HG02973 (cell line): ENCODE data around the gene ACSM2A.
A peak's percentile ranks its signal among the peaks of the same experiment; 100 is the strongest.
"Not testable (repeated sequence)": the region's sequence is repeated elsewhere in the genome, so short reads cannot be mapped to it uniquely, and the experiment has no call there.

Experiments used
- ATAC-seq: cut with Tn5 transposase; IDR thresholded peaks from one replicate; pipeline ENCODE4 v1.9.1; 2021; ENCODE audit warnings: moderate library complexity; ENCODE audit not compliant: unreplicated experiment

Gene ACSM2A, protein sequence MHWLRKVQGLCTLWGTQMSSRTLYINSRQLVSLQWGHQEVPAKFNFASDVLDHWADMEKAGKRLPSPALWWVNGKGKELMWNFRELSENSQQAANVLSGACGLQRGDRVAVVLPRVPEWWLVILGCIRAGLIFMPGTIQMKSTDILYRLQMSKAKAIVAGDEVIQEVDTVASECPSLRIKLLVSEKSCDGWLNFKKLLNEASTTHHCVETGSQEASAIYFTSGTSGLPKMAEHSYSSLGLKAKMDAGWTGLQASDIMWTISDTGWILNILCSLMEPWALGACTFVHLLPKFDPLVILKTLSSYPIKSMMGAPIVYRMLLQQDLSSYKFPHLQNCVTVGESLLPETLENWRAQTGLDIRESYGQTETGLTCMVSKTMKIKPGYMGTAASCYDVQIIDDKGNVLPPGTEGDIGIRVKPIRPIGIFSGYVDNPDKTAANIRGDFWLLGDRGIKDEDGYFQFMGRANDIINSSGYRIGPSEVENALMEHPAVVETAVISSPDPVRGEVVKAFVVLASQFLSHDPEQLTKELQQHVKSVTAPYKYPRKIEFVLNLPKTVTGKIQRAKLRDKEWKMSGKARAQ

GRCh38 chr16:20451364-20451763 lies at the start of gene ACSM2A:
TSS of gene ACSM2A (plus strand) at chr16:20451521. CDS start at chr16:20460115, 8,594 bp downstream.
- not testable (repeated sequence) for ATAC-seq

- ATAC-seq = no peak
Measured at GRCh38 chr16:20402651-20403050, 48.7 kb upstream of the ACSM2A start.

GRCh38 chr16:20404637-20405036 lies 46.7 kb upstream of the ACSM2A start, which contains the start of gene PDILT:
TSS of gene PDILT (minus strand) at chr16:20404737. CDS start at chr16:20399300, 5,437 bp downstream.
- ATAC-seq = no peak

- peak; percentile 38 for ATAC-seq
Measured at GRCh38 chr16:20409398-20410120, 41.8 kb upstream of the ACSM2A start, which contains the start of gene ACSM5. TSS of gene ACSM5 (plus strand) at chr16:20409534. CDS start at chr16:20411485, 1,951 bp downstream.

- peak; percentile 58 for ATAC-seq
Measured at GRCh38 chr16:20410121-20410723, 41.1 kb upstream of the ACSM2A start.

DNA sequence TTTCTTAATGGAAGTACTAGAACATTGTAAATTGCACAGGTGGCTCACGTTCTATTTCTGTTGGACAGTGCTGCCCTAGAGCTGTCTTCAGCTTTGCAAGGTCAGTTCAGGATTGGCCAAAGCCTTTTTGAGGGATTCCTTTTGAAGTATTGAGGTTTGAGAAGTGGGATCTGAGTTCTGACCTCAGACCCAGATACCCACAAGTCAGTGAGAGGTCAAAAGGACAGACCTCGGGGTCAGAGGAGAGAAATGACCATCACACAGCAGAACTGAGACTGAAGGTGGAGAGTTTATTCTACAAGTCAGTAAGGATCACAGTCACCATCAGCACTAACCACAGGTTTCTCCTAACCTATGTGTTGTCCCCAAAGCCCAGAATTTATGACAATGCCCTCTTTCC lies 40.3 kb upstream of the ACSM2A start:
- no peak for ATAC-seq

GRCh38 chr16:20415541-20415940 lies 35.8 kb upstream of the ACSM2A start:
- no peak for ATAC-seq

DNA sequence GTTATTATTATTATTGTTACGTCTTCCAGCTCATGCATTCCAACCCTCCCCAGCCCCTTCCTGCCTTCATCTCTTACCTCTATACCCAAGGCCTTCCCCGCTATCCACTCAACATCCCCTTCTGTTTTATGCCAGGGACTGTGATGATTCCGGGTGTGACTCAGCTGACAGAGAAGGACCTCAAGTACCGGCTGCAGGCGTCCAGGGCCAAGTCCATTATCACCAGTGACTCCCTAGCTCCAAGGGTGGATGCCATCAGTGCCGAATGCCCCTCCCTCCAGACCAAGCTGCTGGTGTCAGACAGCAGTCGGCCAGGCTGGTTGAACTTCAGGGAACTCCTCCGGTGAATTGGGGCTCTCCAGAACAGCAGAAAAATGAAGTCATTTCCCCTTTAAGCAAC lies 32.2 kb upstream of the ACSM2A start:
- ATAC-seq = not testable (repeated sequence)

GRCh38 chr16:20421748-20422147 lies 29.6 kb upstream of the ACSM2A start:
- ATAC-seq = not testable (repeated sequence)

DNA sequence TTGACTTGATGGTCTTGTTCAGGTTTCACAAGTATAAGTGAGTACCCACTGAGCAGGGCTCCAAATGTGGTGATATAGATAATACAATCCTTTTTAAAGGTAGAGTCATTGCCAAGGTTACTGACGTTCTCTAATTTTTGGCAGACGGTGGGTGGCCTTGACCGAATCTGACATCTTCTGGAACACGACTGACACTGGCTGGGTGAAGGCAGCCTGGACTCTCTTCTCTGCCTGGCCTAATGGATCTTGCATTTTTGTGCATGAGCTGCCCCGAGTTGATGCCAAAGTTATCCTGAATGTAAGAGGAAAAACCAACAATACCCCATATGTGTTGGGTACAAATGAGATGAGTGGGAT lies 27.6 kb upstream of the ACSM2A start:
- not testable (repeated sequence) for ATAC-seq

GRCh38 chr16:20424129-20424866 lies 27.0 kb upstream of the ACSM2A start:
- no peak for ATAC-seq

DNA sequence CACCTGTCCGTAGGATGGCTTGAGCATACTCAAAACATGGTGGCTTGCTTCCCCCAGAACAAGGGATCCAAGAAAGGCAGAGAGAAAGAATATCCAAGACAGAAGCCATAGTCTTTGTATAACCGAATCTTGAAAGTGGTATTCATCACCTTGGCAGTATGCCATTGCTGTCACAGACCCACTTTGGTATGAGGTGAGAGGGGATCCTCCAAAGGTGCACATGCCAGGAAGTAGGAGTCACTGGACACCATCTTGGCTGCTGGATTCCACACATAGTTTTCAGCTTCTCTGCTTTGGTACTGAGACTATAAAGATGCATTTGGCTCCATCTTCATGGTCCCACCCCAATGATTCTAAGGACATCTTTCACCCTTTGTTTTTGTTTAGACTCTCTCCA lies 23.9 kb upstream of the ACSM2A start:
- ATAC-seq = not testable (repeated sequence)

GRCh38 chr16:20429499-20429898 lies 21.8 kb upstream of the ACSM2A start:
- ATAC-seq = not testable (repeated sequence)

GRCh38 chr16:20430480-20430879 lies 20.8 kb upstream of the ACSM2A start:
- not testable (repeated sequence) for ATAC-seq

DNA sequence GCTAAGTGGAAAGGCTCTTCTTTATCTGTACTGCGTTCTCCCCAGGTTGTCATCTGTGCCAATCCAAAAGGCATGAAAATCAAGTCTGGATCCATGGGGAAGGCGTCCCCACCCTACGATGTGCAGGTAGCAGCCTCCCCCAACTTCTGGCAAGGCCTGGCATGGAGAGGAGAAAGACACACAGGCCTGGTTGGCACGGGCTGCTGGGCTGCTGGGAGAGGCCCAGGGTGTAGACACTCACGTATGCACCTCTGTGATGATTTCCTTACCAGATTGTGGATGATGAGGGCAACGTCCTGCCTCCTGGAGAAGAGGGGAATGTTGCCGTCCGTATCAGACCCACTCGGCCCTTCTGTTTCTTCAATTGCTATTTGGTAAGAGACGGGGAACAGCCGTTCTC lies 20.4 kb upstream of the ACSM2A start:
- ATAC-seq = no peak

DNA sequence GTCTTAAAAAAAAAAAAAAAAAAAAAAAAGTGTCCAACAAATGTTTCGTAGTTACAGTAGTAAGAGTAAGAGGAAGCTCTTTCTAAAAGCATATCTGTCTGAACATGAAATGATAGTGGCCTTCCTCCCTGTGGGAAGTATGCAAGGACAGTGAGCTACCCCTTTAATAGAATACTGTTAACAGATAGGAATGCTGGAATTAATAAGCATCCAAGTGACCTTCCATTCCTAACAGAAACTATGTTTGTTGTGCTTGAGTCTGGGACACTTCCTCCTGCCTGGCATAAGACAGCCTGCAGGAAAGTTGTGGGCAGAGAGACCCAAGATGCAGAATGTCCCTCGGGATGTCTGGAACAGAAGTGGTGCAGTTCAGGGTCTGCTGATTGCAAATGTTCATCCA lies 12.4 kb upstream of the ACSM2A start:
- not testable (repeated sequence) for ATAC-seq

DNA sequence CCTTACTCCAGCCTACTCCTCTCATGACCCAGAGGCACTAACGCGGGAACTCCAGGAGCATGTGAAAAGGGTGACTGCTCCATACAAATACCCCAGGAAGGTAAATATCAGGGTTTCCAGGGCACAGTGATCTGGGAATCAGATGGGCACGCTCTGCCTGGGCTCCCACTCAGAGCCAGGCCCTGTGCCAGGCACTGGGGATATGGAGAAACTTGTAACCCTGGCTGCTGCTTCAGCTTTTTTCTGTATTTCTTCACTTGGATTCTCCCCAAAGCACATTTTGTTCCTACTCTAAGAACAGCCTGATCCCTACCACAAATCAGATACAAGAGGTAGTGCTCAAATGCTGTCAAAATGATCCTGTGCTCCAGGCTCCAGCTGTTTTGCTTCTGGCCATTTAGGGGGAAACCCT lies 11.5 kb upstream of the ACSM2A start:
- not testable (repeated sequence) for ATAC-seq

- not testable (repeated sequence) for ATAC-seq
Measured at GRCh38 chr16:20440731-20441130, 10.6 kb upstream of the ACSM2A start.

GRCh38 chr16:20441191-20441590 lies 10.1 kb upstream of the ACSM2A start:
- ATAC-seq = no peak

GRCh38 chr16:20441859-20442258 lies 9.5 kb upstream of the ACSM2A start:
- ATAC-seq = not testable (repeated sequence)
